NCI-H2029 (cell line): ENCODE data around the gene SCNN1A.
A peak's percentile ranks its signal among the peaks of the same experiment; 100 is the strongest.

Experiments used
- DNase-seq: peaks from one replicate; lab custom pipeline; 2025; lab: John Stamatoyannopoulos, UW

SCNN1A gene

GRCh38 chr12:6317693-6318439 lies 57.5 kb downstream of the SCNN1A start:
- no peak for DNase-seq

- DNase-seq = no peak
These were observed 58.3 kb downstream of the SCNN1A start for GRCh38 chr12:6316921-6317692.

- no peak for DNase-seq
These were observed 59.4 kb downstream of the SCNN1A start for GRCh38 chr12:6315704-6316597.

- DNase-seq = no peak
These were observed 60.2 kb downstream of the SCNN1A start for GRCh38 chr12:6315184-6315583.

GRCh38 chr12:6314776-6315175 lies 60.6 kb downstream of the SCNN1A start:
- DNase-seq = no peak

GRCh38 chr12:6313326-6313940 lies 61.9 kb downstream of the SCNN1A start:
- no peak for DNase-seq

GRCh38 chr12:6312529-6313325 lies 62.6 kb downstream of the SCNN1A start:
- DNase-seq = peak; percentile 74

- no peak for DNase-seq
These were observed 63.4 kb downstream of the SCNN1A start for GRCh38 chr12:6311822-6312528.

GRCh38 chr12:6310771-6311610 lies 64.4 kb downstream of the SCNN1A start:
- DNase-seq = no peak

GRCh38 chr12:6307529-6307928 lies 67.8 kb downstream of the SCNN1A start:
- no peak for DNase-seq

- DNase-seq = no peak
These were observed 68.7 kb downstream of the SCNN1A start for GRCh38 chr12:6306599-6307220.

GRCh38 chr12:6306151-6306550 lies 69.2 kb downstream of the SCNN1A start:
- DNase-seq = no peak

- DNase-seq = no peak
These were observed 72.3 kb downstream of the SCNN1A start for GRCh38 chr12:6303071-6303470.

- DNase-seq = no peak
These were observed 72.7 kb downstream of the SCNN1A start for GRCh38 chr12:6302621-6303020.

GRCh38 chr12:6301721-6302120 lies 73.6 kb downstream of the SCNN1A start:
- DNase-seq = no peak

GRCh38 chr12:6297170-6297569 lies 78.2 kb downstream of the SCNN1A start:
- DNase-seq = no peak
